A673 (cell line): ENCODE results near the gene CEBPE. TPM values are rescaled to one million over a fixed set of nuclear protein-coding genes. Genes with fewer than 3 reads are reported as not detected.

ENCODE experiments used
- Bru-seq: library from RNA; stranded (reverse); fragments of 400-500 nt; gene quantifications from one replicate; lab custom pipeline; 2021; lab: Mats Ljungman, UMichigan
- BruChase-seq, 2 experiments: library from RNA; stranded (reverse); fragments of 400-500 nt; gene quantifications; one replicate each; lab custom pipeline; 2021; lab: Mats Ljungman, UMichigan
- BruUV-seq: library from RNA; stranded (reverse); fragments of 400-500 nt; replicated peaks from 2 replicates; lab custom pipeline; 2021; lab: Mats Ljungman, UMichigan
- CTCF ChIA-PET: fragments of 300-600 bp; sonication (Branson Sonifier 250); formaldehyde crosslinking; loops from one replicate; lab custom pipeline; 2022; ENCODE audit warnings: antibody characterized with exemption; lab: Charles Lee
- POLR2A ChIA-PET: fragments of 300-600 bp; sonication (Branson Sonifier 250); formaldehyde crosslinking; loops from one replicate; lab custom pipeline; 2022; ENCODE audit warnings: antibody characterized with exemption; ENCODE audit not compliant: low non-redundant PET; lab: Charles Lee
- DNase-seq: peaks from one replicate; pipeline ENCODE4 v3.0.0-alpha.2; 2015; ENCODE audit warnings: low spot score
- H3K27ac ChIP-seq: fragments of 200-600 bp; sonication (generic); 2 replicates; pipeline ENCODE4 v1.5.1; 2016; ENCODE audit warnings: mixed run types, low read depth, mild to moderate bottlenecking, mixed read lengths, antibody characterized with exemption, low read length; ENCODE audit not compliant: poor library complexity, severe bottlenecking
- H3K27me3 ChIP-seq: fragments of 200-600 bp; sonication (generic); replicated peaks from 2 replicates; pipeline ENCODE4 v1.6.1; 2017; ENCODE audit warnings: mixed run types, low read depth, mild to moderate bottlenecking, mixed read lengths, antibody characterized with exemption, low read length; ENCODE audit not compliant: insufficient read depth, poor library complexity
- H3K36me3 ChIP-seq: fragments of 200-600 bp; sonication (generic); 2 replicates; pipeline ENCODE4 v1.6.1; 2016; ENCODE audit warnings: mixed run types, mild to moderate bottlenecking, mixed read lengths, antibody characterized with exemption, low read length; ENCODE audit not compliant: insufficient read depth, poor library complexity, severe bottlenecking
- H3K4me1 ChIP-seq: fragments of 200-600 bp; sonication (generic); 2 replicates; pipeline ENCODE4 v1.6.1; 2017; ENCODE audit warnings: mixed run types, mild to moderate bottlenecking, mixed read lengths, antibody characterized with exemption, low read length; ENCODE audit not compliant: insufficient read depth, poor library complexity, severe bottlenecking
- H3K4me3 ChIP-seq: fragments of 200-600 bp; sonication (generic); 2 replicates; pipeline ENCODE4 v1.5.1; 2016; ENCODE audit warnings: low read depth, mixed run types, mild to moderate bottlenecking, mixed read lengths, low read length; ENCODE audit not compliant: poor library complexity, severe bottlenecking
- H3K9me3 ChIP-seq: fragments of 200-600 bp; sonication (generic); 2 replicates; pipeline ENCODE4 v1.6.1; 2016; ENCODE audit warnings: mixed run types, low read depth, mild to moderate bottlenecking, mixed read lengths, antibody characterized with exemption, low read length; ENCODE audit not compliant: poor library complexity, severe bottlenecking
- CTCF ChIP-seq: fragments of 300-800, 200-600 bp; sonication (generic); conservative IDR thresholded peaks from 2 replicates; pipeline ENCODE4 v1.5.1; 2017; ENCODE audit warnings: low read depth, mild to moderate bottlenecking, antibody characterized with exemption, low read length, moderate library complexity, mixed read lengths
- EZH2 ChIP-seq: fragments of 200-600 bp; sonication (generic); IDR thresholded peaks from 2 replicates; pipeline ENCODE4 v1.6.1; 2017; ENCODE audit warnings: borderline replicate concordance, low read depth, mild to moderate bottlenecking, mixed read lengths, antibody characterized with exemption, low read length; ENCODE audit not compliant: poor library complexity, severe bottlenecking
- intact Hi-C: fragments of 100-400 bp; cut with micrococcal nuclease; formaldehyde crosslinking; loops from one replicate; pipeline ENCODE4 v1.10.0; 2022; ENCODE audit not compliant: unreplicated experiment
- long read RNA-seq: library from polyadenylated mRNA; stranded (forward); transcript quantifications from one replicate; pipeline ENCODE4 v2.0.0, GENCODE V29; 2022
- total RNA-seq: library from RNA; stranded (reverse); gene quantifications from 2 replicates; pipeline ENCODE4 v1.2.3, GENCODE V29; 2021

Gene CEBPE
- total RNA-seq (not detected in 2 replicates), Bru-seq, nascent RNA (not detected), BruChase-seq, experiment 1, labeled RNA remaining after a 2-hour chase (not detected), BruChase-seq, experiment 2, labeled RNA remaining after a 6-hour chase (not detected)
- long read RNA-seq, result 0 reads

DNA sequence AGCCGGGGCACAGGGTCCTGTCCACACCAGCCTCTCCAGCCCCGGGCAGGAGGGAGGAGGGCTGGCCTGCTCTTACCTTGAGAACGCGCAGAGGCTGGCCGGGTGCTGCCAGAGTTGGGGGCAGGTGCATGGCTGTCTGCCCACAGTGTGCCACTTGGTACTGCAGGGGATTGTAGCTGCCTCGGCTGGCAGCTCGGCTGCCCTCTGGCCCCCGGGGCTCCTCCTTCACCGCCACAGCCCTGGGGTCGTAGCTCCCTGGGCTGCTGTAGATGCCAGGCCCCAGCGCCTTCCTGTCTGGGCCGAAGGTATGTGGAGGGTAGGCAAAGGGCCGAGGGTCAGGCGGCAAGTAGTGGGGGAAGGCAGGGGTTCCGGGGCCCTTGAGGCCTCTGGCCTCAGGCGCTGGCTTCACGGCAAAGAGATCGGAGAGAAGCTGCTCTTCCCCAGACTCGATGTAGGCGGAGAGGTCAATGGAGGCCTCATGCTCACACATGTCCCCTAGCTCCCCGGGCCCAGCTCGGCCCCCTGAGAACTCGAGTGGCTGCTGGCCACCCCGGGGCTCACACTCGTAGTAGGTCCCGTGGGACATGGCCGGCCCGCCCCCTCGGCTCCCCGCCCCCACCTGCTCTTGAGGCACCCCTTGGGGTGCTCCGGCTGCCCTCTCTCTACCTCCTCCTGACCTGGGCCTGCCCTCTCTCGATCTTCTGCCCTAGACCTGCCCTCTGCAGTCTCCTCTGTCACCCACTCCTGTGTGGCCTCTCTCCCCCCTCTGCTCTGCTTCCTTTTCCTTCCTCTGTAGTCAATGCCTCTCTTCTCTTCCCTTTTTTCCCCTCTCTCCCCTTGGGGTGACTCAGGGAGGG lies at the start of gene CEBPE:
Gene CEBPE, minus strand, starts transcription at position 750 of the 857 bp plus-strand sequence. Its CDS starts 164 bp downstream, at position 586.
- Histone ChIP-seq H3K36me3 (no peaks in the 10 kb centered on the region), H3K4me1 (peaks cover 15% of the 10 kb centered on the region), H3K4me3 (no peak within 1 kb of the TSS), H3K27ac (no peak within 1 kb of the TSS), H3K9me3 (no peaks in the 10 kb centered on the region), H3K27me3 (no peaks in the 10 kb centered on the region)
- intact Hi-C loops, result no loop called here
- TF ChIP-seq EZH2 (no peak), CTCF (no peak)
- ChIA-PET CTCF (no interaction called here), POLR2A (no interaction called here)
- no TSS peak for BruUV-seq
- no peak for DNase-seq

- intact Hi-C loops, result no loop called here
- POLR2A ChIA-PET, result no interaction called here
- no peaks in the 10 kb centered on the region for H3K27me3 ChIP-seq
- H3K4me3 ChIP-seq, result no peak overlapping the region
- TF ChIP-seq CTCF (no peak), EZH2 (no peak)
- no peak overlapping the region for H3K27ac ChIP-seq
- no TSS peak for BruUV-seq
- no peak for DNase-seq
- H3K4me1 ChIP-seq, result no peaks in the 10 kb centered on the region
- CTCF ChIA-PET, result no interaction called here
- no peaks in the 10 kb centered on the region for H3K36me3 ChIP-seq
- no peaks in the 10 kb centered on the region for H3K9me3 ChIP-seq
Measured at GRCh38 chr14:23168246-23168645, 49.2 kb upstream of the CEBPE start.

DNA sequence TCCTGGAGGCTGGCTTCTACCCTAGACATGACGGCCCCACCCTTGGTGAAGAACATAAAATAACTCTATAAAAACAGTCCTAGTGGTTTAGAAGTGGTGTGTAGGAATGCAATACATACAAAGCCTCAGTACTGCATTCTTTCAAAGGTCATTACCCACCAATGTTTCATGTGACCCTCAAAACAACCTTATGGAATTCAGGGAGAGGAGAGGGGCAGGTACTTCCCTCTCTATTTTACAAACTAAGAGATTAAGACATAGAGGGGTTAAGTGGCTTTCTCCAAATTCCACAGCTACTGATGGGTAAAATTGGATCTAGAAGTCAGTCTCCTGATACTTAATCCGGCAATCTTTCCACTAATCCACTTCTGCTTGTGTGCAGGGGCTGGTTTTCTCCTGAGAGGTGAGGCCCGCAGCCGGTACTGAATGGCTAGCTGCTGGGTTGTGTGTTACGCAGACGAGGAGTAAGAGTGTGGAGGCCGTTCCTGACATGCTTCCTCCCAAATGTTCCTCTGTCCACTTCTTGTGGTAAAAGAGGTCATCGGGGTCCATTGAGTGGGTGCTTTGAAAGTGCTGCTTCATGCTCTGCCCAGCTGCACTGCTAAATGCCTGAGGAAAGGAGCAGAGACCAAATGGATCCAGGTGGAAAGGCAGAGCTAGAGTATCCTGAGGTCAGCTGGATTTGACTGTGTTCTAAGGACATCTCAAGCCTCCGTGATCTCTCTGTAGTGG lies 48.2 kb upstream of the CEBPE start:
- H3K4me1 ChIP-seq, result no peaks in the 10 kb centered on the region
- TF ChIP-seq EZH2, result no peak
- DNase-seq, result no peak
- no peaks in the 10 kb centered on the region for H3K9me3 ChIP-seq
- H3K36me3 ChIP-seq, result no peaks in the 10 kb centered on the region
- no peak overlapping the region for H3K4me3 ChIP-seq
- intact Hi-C loops, result no loop called here
- CTCF ChIA-PET, result no interaction called here
- no peaks in the 10 kb centered on the region for H3K27me3 ChIP-seq
- POLR2A ChIA-PET, result no interaction called here
- BruUV-seq, result no TSS peak
- H3K27ac ChIP-seq, result no peak overlapping the region
